Measurements from ENCODE around the gene ADAP1. TPM values are rescaled to one million over a fixed set of nuclear protein-coding genes. Genes with fewer than 3 reads are reported as not detected.
A peak's percentile ranks its signal among the peaks of the same experiment; 100 is the strongest.

The ADAP1 gene
- total RNA-seq, 2 donors from 2014 or later: 19.7 to 19.8 TPM

GRCh38 chr7:952548-953441 is 1.7 kb downstream of the ADAP1 start:
- no peak overlapping the region for H3K4me3 ChIP-seq
- DNase-seq: peak in 1 of 4 donors; percentile 12
- intact Hi-C loops (cut with DNase I): no loop called here

GRCh38 chr7:951881-952547 is 2.5 kb downstream of the ADAP1 start:
- Histone ChIP-seq H3K4me3 (no peak overlapping the region), H3K27me3 (no peaks in the 10 kb centered on the region), H3K4me1 (peaks cover 15% of the 10 kb centered on the region), H3K27ac (no peak overlapping the region), H3K36me3 (replicated peaks in 1 of 2; ENCODE audit: insufficient read depth in 1 of 2, low read depth in 2 of 2) (no peaks in the 10 kb centered on the region), H3K9me3 (no peaks in the 10 kb centered on the region)
- intact Hi-C loops (cut with DNase I): no loop called here
- no peak for TF ChIP-seq POLR2A (IDR thresholded peaks at IDR 0.05)
- no peak for TF ChIP-seq CTCF (IDR thresholded peaks at IDR 0.05)
- 82 to 83% methylated on average over 14 to 17 of the region's 21 CpGs for WGBS, 2 donors
- DNase-seq (peak in 1 of 4 donors; percentile 10), ATAC-seq (no peak)

More at GRCh38 chr7:952548-953441, 1.7 kb downstream of the ADAP1 start:
- Histone ChIP-seq H3K4me1 (peaks cover 15% of the 10 kb centered on the region), H3K27me3 (no peaks in the 10 kb centered on the region), H3K27ac (no peak overlapping the region), H3K36me3 (replicated peaks in 1 of 2; ENCODE audit: insufficient read depth in 1 of 2, low read depth in 2 of 2) (no peaks in the 10 kb centered on the region), H3K9me3 (no peaks in the 10 kb centered on the region)
- no peak for ATAC-seq
- TF ChIP-seq CTCF (IDR thresholded peaks at IDR 0.05) (no peak), POLR2A (IDR thresholded peaks at IDR 0.05) (no peak)
- WGBS, 2 donors: 79 to 97% methylated on average over 4 to 18 of the region's 20 CpGs

GRCh38 chr7:949021-949934 is 5.2 kb downstream of the ADAP1 start:
- ATAC-seq: no peak
- DNase-seq: peak in 3 of 4 donors; percentile 38 to 49 (median 49)
- peak overlapping the region in 1 of 4 donors; percentile 67 for H3K27ac ChIP-seq
- H3K27me3 ChIP-seq: no peaks in the 10 kb centered on the region
- no peak for TF ChIP-seq CTCF (IDR thresholded peaks at IDR 0.05)
- TF ChIP-seq POLR2A (IDR thresholded peaks at IDR 0.05): no peak
- no peaks in the 10 kb centered on the region for H3K9me3 ChIP-seq
- peaks cover 37% of the 10 kb centered on the region for H3K4me1 ChIP-seq
- H3K36me3 ChIP-seq (replicated peaks in 1 of 2; ENCODE audit: insufficient read depth in 1 of 2, low read depth in 2 of 2): no peaks in the 10 kb centered on the region
- intact Hi-C loops (cut with DNase I): no loop called here
- no peak overlapping the region for H3K4me3 ChIP-seq
- WGBS, 2 donors: 74 to 83% methylated on average over 7 to 25 of the region's 28 CpGs

GRCh38 chr7:947391-948210 is 6.9 kb downstream of the ADAP1 start:
- no peak overlapping the region for H3K27ac ChIP-seq
- intact Hi-C loops (cut with DNase I): no loop called here
- H3K9me3 ChIP-seq: no peaks in the 10 kb centered on the region
- ATAC-seq (no peak), DNase-seq (no peak)
- no peak overlapping the region for H3K4me3 ChIP-seq
- TF ChIP-seq POLR2A (IDR thresholded peaks at IDR 0.05): no peak
- TF ChIP-seq CTCF (IDR thresholded peaks at IDR 0.05): no peak
- H3K27me3 ChIP-seq: no peaks in the 10 kb centered on the region
- no peaks in the 10 kb centered on the region for H3K36me3 ChIP-seq (replicated peaks in 1 of 2; ENCODE audit: insufficient read depth in 1 of 2, low read depth in 2 of 2)
- 91 to 93% methylated on average over 34 to 36 of the region's 37 CpGs for WGBS, 2 donors
- peaks cover 24% of the 10 kb centered on the region for H3K4me1 ChIP-seq
